ENCODE results near the gene EDN2. TPM values are rescaled to one million over a fixed set of nuclear protein-coding genes. Genes with fewer than 3 reads are reported as not detected.

Gene EDN2
- total and polyA plus RNA-seq, 2 of the 8 experiments (the other 6 are each of a cell fraction or from before 2014, with no cell fraction given), result 0.32 to 0.39 TPM

DNA sequence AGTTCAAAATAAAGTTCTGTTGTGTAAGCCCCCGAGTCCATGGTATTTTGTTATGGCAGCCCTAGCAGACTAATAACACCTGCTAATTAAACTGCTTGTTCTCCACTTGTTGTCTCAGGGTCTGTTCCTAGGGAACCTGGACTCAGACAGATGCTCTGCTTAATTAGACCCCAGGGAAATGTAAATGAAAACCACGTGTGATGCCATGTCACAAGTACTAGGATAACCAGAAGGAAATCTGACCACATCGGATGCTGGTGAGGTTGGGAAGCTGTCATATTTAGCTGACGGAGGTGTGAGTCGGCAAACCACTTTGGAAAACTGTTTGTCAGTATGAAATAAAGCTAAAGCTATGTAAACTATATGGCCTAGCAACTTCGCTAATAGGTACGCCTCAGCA is 19.6 kb downstream of the EDN2 start:
- Histone ChIP-seq H2BK120ac (replicated peaks; ENCODE audit: low read depth, low read length) (no peak overlapping the region), H2BK12ac (ENCODE audit: low read depth, low read length) (no peak overlapping the region), H2BK5ac (ENCODE audit: low read depth, low read length) (no peak overlapping the region), H3K79me2 (ENCODE audit: control insufficient read depth in 1 of 2, insufficient read depth in 2 of 2, low read length in 2 of 2) (no peaks in the 10 kb centered on the region), H3K27ac (ENCODE audit: low read depth, low read length) (no peak overlapping the region), H2AK5ac (ENCODE audit: low read depth, low read length) (no peak overlapping the region), H3K27me3 (replicated peaks in 1 of 4; ENCODE audit: control insufficient read depth in 3 of 4, extremely low read depth in 1 of 4, insufficient read depth in 3 of 4, low read length in 3 of 4) (no peaks in the 10 kb centered on the region), H3K4ac (replicated peaks; ENCODE audit: insufficient read length, low read depth, low read length) (no peak overlapping the region), H3K9me3 (ENCODE audit: insufficient read depth in 2 of 2, low read depth in 1 of 2, low read length in 1 of 2) (no peaks in the 10 kb centered on the region), H4K8ac (ENCODE audit: extremely low read depth, insufficient read depth, low read length) (no peak overlapping the region), H4K91ac (replicated peaks; ENCODE audit: insufficient read length, low read length) (no peak overlapping the region), H3K4me1 (replicated peaks in 1 of 4; ENCODE audit: control insufficient read depth in 3 of 4, insufficient read depth in 4 of 4, low read length in 3 of 4) (no peaks in the 10 kb centered on the region), H3K36me3 (ENCODE audit: control insufficient read depth in 2 of 4, insufficient read depth in 4 of 4, low read length in 3 of 4) (no peaks in the 10 kb centered on the region; a peak in 1 of 8 replicates), H3K79me1 (ENCODE audit: low read depth, low read length) (no peaks in the 10 kb centered on the region), H3K4me3 (ENCODE audit: extremely low read depth in 1 of 4, insufficient read depth in 2 of 4, low read depth in 3 of 4, low read length in 4 of 4) (no peak overlapping the region), H2BK20ac (ENCODE audit: low read length) (no peak overlapping the region), H3K23ac (ENCODE audit: insufficient read length) (no peak overlapping the region), H3K18ac (ENCODE audit: extremely low read depth, low read length) (no peak overlapping the region), H3K14ac (ENCODE audit: insufficient read length) (no peak overlapping the region), H2AFZ (ENCODE audit: low read length) (no peak overlapping the region), H3K56ac (replicated peaks; ENCODE audit: insufficient read length, low read depth, low read length) (no peak overlapping the region), H2BK15ac (ENCODE audit: low read length) (no peak overlapping the region), H3K4me2 (ENCODE audit: insufficient read depth in 1 of 2, low read depth in 2 of 2, low read length in 2 of 2) (no peak overlapping the region), H3K9ac (replicated peaks in 1 of 4; ENCODE audit: extremely low read depth in 1 of 4, low read depth in 3 of 4, low read length in 3 of 4) (no peak overlapping the region), H3K23me2 (ENCODE audit: low read depth, low read length) (no peaks in the 10 kb centered on the region), H4K20me1 (replicated peaks in 1 of 2; ENCODE audit: control insufficient read depth in 1 of 2, insufficient read depth in 2 of 2, low read length in 2 of 2) (no peaks in the 10 kb centered on the region), H4K5ac (ENCODE audit: insufficient read length, low read depth, low read length) (no peak overlapping the region)
- no peak for DNase-seq (ENCODE audit: low read depth in 1 of 2, low spot score in 2 of 2)
- 95% methylated on average over 7 of the region's 7 CpGs; no CpG with 5 or more reads in 1 of the 2 experiments for whole genome bisulfite sequencing, 2 experiments (ENCODE audit: extremely low coverage in 1 of 2, insufficient coverage in 1 of 2, insufficient read length in 1 of 2, insufficient replicate concordance in 2 of 2, low coverage in 1 of 2, low lambda C conversion rate in 2 of 2, missing lambda C conversion rate in 1 of 2)
- CTCF ChIA-PET (ENCODE audit: partially characterized antibody), result interaction anchor here (0.8 to 2.8 kb wide), 7 partner anchors 9 to 201 kb away, joined by 3 to 8 read pairs (median 3); no protein-coding TSS in a partner anchor
- POLR2A ChIA-PET (ENCODE audit: partially characterized antibody), result no interaction called here
- FAIRE-seq, result no peak
- TF ChIP-seq KDM4A (IDR thresholded peaks at IDR 0.05; ENCODE audit: low read depth, low read length, severe bottlenecking) (no peak), GTF2F1 (IDR thresholded peaks at IDR 0.05; ENCODE audit: borderline replicate concordance, low read depth, low read length) (no peak), BRCA1 (IDR thresholded peaks at IDR 0.05; ENCODE audit: low read depth, low read length) (no peak), CEBPB (IDR thresholded peaks at IDR 0.05; ENCODE audit: low read depth, low read length) (no peak)
